GM04504 (cell line): ENCODE measurements around the gene GPR68.
"Not testable (repeated sequence)": the region's sequence is repeated elsewhere in the genome, so short reads cannot be mapped to it uniquely, and the experiment has no call there.

Experiments
- DNase-seq: peaks from one replicate; pipeline ENCODE4 v3.0.0-alpha.2; 2012; ENCODE audit warnings: low read depth

GPR68 gene

GRCh38 chr14:91252871-91253794, 8.6 kb upstream of the GPR68 start:
- DNase-seq, result no peak

- DNase-seq, result no peak
Measured at GRCh38 chr14:91250912-91251311, 6.4 kb upstream of the GPR68 start.

- no peak for DNase-seq
Measured at GRCh38 chr14:91249841-91250616, 5.5 kb upstream of the GPR68 start.

GRCh38 chr14:91246051-91246852, 1.7 kb upstream of the GPR68 start:
- DNase-seq, result no peak

GRCh38 chr14:91245616-91246015, 1.1 kb upstream of the GPR68 start:
- DNase-seq, result not testable (repeated sequence)

DNA sequence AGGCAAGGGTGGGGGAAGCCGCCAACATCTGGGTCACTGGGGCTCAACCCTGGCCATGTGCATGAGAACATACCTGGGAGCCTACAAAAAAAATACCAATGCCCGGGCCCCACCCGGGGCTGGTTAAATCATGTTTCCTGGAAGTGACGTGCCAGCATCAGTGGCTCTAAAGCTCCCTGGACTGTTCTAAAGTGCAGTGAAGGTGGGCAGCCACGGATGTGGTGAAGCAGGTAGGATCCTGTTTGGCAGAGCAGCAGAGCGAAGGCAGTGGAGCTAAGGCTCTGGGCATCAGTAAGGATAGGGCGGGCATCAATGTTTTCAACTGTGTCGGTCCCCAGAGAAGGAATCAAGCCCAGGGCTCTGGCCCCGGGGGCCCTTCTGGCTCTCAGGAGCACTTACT, 525 bp upstream of the GPR68 start:
- DNase-seq, result no peak

DNA sequence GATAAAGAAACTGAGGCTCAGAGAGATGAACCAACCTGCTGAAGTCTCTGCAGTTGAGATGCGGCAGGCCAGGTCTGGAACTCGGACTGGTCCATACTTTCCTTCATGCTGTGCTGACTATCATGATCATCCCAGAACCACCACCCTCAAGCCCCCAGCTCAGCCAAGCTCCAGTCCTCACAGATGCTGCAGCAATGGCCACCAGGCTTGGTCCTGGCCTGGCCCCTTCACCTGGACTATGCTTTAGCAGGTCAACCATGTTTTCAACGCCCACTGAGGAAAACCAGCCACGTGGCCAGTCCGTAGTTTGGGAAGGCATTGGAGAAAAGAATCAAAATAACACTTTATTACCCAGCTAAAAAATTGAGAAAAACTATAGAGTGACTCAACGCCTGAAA, 1.4 kb downstream of the GPR68 start:
- no peak for DNase-seq

- no peak for DNase-seq
Measured at GRCh38 chr14:91242635-91243034, 1.9 kb downstream of the GPR68 start.

DNA sequence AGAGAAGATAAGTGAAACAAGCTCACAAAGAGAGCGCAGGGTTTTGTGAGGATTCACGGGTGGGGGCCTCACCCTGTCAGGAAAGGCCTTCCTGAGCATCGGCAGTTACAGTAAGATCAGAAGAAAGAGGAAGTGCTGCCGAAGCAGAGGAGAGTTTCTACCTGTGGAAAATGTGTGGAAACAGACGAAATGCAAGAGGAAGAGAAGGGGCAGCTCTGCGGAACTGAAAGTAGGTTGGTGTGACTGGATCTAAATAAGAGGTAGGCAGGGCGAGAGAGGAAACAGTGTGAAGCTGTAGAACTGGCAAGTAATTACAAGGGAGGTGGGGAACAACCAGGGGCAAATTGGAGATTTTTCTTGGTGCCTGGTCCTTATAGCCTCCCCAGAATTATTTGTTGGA, 2.6 kb downstream of the GPR68 start:
- DNase-seq, result no peak

DNA sequence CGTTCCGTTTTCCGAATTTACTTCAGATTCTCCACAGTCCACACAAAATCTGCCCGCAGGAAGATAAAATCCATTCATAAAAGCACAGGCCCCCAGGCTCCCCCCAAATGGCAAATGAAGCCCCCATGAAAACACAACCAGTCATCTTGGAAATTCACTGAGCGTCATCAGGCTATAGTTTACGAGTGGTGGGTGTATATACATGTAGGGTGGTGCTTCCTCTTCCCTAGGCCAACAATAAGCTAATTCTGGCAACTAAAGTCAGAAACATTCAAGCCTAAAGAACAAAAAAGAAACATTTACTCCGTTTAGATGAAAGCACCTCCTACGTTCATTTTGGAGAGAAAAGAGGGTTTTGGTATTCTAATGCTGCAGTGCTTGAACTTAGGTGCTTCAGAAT, 5.8 kb downstream of the GPR68 start:
- no peak for DNase-seq

DNA sequence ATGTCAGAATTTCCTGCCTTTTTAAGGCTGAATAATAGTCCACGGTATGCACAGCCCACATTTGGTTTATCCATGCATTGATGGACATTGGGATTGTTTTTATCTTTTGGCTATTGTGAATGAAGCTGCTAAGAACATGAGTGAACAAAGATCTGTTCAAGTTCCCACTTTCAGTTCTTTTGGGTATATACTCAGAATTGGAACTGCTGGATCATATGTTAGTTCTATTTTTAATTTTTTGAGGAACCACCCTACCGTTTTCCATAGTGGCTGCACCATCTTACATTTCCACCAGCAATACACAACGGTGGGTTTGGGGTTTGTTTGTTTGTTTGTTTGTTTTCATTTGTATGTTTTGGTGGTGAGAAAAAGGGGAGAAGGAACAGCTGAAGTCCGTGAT, 6.4 kb downstream of the GPR68 start:
- DNase-seq, result no peak

DNA sequence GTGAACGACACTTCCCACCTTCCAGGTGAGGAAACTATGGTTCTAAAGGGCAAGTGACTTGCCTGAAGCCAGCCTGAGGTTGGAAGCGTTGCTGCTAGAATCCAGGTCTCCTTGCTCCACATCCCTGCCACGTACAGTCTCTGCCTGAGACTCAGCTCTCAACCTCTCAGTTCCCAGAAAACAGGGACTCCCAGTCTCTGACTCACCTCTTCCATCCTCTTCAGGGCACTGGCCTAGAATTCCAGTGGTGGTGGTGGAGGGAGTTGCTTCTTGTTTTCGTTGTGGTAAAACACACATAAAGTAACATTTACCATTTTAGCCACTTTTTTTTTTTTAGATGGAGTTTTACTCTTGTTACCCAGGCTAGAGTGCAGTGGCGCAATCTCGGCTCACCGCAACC, 7.3 kb downstream of the GPR68 start:
- DNase-seq, result peak; percentile 66

GRCh38 chr14:91235841-91236240, 8.7 kb downstream of the GPR68 start:
- DNase-seq, result no peak

GRCh38 chr14:91234791-91235114, 9.8 kb downstream of the GPR68 start:
- no peak for DNase-seq

DNA sequence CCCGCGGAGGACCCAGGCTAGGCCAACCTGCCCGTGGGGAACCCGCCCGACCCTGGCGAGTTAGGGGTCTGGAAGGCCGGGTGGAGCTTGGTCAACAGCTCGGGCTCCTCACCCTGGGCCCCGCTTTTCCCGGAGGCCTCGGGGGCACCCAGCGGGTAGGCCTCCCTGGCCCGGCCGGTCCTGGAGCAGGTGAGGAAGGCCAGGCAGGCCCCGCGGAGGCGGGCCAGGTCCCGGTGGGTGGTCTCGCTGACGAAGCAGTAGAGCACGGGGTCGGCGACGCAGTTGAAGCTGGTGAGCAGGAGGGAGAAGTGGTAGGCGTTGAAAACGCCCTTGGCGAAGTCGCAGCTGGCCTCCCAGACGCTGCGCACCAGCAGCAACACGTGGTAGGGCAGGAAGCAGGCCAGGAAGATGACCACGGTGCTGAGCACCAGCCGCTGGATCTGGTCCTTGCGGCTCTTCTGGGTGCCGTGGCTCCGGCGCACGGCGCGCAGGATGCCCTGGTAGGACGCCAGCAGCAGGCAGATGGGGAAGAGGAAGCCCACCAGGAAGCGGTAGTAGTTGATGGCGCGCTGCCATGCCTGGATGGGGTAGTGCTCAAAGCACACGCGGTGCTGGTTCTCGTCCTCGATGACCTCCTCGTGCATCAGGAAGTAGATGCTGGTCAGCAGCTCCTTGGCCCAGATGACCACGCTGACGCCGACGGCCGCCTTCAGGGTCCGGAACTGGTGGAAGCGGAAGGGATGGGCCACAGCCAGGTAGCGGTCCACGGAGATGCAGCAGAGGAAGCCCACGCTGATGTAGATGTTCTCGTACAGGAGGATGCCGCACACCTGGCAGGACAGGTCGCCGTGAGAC, 10.3 kb downstream of the GPR68 start:
- no peak for DNase-seq

DNA sequence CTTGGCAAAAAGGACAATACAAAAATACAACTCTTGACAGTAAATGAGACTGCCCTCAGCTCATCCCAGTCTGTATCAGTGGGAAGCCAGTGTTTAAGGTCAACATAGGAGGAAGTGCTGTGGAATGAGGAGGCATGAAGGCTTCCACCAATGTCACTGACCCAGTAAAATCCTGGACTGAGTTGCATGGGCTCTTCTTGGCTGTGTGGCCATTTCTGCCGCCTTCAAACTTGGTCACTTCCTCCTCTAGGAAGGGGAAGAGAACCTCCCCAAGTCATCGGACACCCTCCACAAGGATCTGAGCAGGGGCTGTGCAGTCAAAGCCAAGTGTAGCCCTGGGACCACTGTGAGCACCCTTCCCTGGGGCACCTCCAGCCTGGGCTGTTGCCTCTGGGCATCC, 11.9 kb downstream of the GPR68 start:
- no peak for DNase-seq

DNA sequence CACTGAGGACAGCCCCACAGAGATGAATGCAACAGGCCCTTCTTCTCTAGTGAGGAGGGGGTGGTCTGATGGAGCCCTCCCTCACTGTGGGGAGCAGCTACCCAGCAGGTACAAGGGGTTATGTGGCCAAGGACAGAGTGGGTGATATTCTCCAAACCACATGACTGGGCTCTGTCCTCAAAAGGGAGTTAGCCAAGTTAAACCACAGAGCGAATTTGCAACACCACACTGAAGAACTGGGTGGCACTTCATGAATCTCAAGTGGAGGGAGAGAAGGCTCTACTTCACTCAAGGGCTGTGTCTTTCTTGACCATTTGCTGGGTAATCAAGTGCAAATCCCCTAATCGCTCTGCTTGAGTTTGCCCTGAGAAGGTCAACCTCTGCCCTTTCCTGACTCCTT, 12.5 kb downstream of the GPR68 start:
- DNase-seq, result no peak

DNA sequence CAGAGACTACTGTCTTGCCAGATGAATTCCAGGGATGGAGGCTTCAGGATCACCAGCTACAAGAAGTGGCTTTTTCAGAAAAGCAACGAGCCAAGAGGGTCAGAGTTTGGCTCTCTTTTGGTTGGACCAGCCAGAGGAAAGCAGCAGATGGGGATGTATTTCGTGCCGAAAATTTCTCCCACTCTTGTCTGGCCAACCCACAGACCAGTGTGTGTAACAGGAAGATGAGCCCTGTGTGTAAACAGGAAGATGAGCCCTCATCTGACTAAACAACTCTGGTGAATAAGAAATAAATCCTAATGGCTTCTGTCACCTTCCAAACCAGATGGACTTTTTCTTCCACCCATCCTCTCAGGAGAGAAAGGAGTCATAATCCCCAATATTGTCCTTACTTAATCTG, 13.1 kb downstream of the GPR68 start:
- no peak for DNase-seq

DNA sequence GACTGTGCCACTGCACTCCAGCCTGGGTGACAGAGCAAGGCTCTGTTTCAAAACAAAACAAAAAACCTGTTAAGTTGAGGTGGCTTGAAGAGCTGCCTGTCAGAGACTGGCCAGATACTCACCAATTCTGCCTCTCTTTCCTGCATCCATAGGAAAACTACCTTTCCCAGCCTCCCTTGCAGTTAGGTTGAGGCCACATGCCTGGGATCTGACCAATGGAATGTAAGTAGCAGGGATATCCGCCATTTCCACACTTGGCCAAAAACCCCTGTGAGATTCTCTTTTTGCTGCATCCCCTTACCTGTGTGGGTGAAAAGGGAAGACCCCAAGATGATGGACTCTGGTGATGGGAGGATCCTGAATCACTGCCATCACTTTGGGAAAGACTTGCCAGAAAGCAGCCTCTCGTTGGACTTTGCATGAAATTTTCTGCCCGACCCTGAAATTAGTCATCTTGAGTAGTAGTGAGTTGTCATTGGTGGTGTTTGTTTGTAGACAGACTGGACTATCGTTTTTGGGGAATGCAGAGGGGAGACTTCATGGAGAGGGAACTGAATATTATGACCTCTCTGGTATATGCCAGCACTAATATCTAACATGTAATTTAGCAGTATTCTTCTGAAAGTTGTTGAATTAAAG, 14.0 kb downstream of the GPR68 start:
- no peak for DNase-seq

DNA sequence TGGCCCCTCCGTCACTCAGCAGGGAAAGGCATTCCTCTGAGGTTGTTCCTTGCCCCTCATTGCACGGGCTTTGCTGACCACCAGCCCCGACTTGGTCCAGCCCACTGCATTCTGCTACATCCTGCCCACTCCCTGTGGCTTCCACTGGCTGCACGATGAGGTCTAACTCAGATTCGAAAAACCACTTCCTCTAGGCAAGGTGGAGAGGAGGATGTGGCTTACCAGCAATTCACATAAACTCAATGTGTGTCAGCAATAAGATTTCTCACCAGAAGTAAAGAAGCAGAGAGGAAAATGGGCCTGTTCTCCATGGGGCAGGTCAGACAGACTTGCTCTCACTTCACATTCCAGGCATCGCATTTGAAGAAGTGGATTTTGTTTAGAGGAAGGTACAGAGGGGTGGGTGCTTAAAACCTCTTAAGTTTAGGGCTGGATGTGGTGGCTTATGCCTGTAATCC, 14.7 kb downstream of the GPR68 start:
- no peak for DNase-seq

GRCh38 chr14:91229005-91229382, 15.5 kb downstream of the GPR68 start:
- DNase-seq, result no peak
